NCI-H524 treated with DMSO at 0.1 percent for 48 hours (cell line): ENCODE data around the gene ATRX.
"Not testable (repeated sequence)": the region's sequence is repeated elsewhere in the genome, so short reads cannot be mapped to it uniquely, and the experiment has no call there.

Source experiments
- DNase-seq: peaks from one replicate; lab custom pipeline; 2025; lab: John Stamatoyannopoulos, UW

The ATRX gene

GRCh38 chrX:77500164-77500563 lies 285.9 kb downstream of the ATRX start:
- DNase-seq = not testable (repeated sequence)

GRCh38 chrX:77493677-77494553 lies 292.1 kb downstream of the ATRX start:
- DNase-seq = peak; percentile 70

GRCh38 chrX:77484045-77484444 lies 302.0 kb downstream of the ATRX start:
- no peak for DNase-seq

GRCh38 chrX:77455437-77455836 lies 330.6 kb downstream of the ATRX start:
- no peak for DNase-seq
